ENCODE measurements around the gene CLCN5. TPM values are rescaled to one million over a fixed set of nuclear protein-coding genes. Genes with fewer than 3 reads are reported as not detected.

CLCN5 gene
- total RNA-seq, 2 experiments from 2014 or later, result 3.0 TPM

DNA sequence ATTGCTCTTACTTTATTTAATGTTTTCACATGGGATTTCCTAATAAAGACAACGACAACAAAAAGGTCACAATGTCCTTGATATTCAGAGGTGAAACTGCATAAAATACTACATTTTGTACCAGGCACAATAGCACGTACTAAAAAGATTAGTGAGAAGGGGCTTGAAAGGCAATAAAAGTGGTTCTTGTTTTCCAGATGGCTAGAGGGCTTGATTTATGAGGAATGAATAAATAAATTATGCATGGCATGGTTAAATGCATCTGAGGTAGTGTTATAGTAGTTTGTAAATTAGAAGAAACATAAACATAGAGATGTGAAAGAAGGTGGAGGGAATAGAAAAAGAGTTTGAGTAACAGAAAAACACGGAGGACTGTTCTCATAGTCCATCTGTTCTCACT is 123.4 kb downstream of the CLCN5 start:
- Mint-ChIP-seq H3K36me3 (ENCODE audit: low read depth) (no peaks in the 10 kb centered on the region), H3K9me3 (no peaks in the 10 kb centered on the region), H3K27me3 (no peaks in the 10 kb centered on the region), H3K27ac (no peak overlapping the region), H3K4me1 (no peaks in the 10 kb centered on the region), H3K4me3 (no peak overlapping the region)
- CTCF ChIA-PET, result no interaction called here
- POLR2A ChIA-PET, result no interaction called here
- DNase-seq, result no peak

DNA sequence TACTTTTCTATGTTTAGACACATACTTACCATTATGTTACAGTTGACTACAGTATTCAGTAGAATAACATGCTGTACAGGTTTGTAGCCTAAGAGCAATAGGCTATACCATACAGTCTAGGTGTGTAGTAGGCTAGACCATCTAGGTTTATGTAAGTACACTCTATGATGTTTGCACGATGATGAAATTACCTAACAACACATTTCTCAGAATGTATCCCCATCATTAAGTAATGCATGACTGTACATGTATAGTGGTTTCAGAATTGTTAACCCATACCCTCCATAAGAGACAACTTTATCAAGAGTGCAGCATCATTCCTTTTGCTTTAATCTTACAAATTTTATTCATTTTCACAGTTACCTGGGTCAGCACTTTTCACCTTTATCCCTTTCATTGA is 126.8 kb downstream of the CLCN5 start:
- H3K9me3 Mint-ChIP-seq, result no peaks in the 10 kb centered on the region
- H3K4me3 Mint-ChIP-seq, result no peak overlapping the region
- H3K36me3 Mint-ChIP-seq (ENCODE audit: low read depth), result no peaks in the 10 kb centered on the region
- H3K27ac Mint-ChIP-seq, result no peak overlapping the region
- no peaks in the 10 kb centered on the region for H3K4me1 Mint-ChIP-seq
- no peaks in the 10 kb centered on the region for H3K27me3 Mint-ChIP-seq
- CTCF ChIA-PET, result no interaction called here
- POLR2A ChIA-PET, result no interaction called here
- no peak for DNase-seq

DNA sequence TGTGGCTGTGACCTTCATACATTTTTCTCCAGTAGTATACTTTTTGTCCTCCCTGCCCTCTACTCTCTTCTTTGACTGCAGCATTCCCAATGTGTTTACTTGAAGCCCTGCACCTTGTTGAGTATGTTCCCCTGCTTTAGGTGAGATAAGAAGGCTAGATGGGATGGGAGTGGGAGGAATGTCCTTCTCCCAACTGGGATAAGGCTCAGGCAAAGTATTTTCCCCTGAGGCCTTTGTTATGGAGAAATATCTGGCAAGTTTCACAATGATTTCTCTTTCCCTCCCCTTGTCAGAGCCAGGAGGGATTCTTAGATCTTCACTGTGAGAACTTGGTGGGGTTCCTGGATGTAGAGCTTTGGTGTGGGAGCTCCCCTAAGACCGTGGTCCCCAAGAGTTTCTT is 131.8 kb downstream of the CLCN5 start:
- Mint-ChIP-seq H3K9me3 (no peaks in the 10 kb centered on the region), H3K4me1 (no peaks in the 10 kb centered on the region), H3K27me3 (no peaks in the 10 kb centered on the region), H3K27ac (no peak overlapping the region), H3K4me3 (no peak overlapping the region), H3K36me3 (ENCODE audit: low read depth) (no peaks in the 10 kb centered on the region)
- ChIA-PET CTCF (no interaction called here), POLR2A (no interaction called here)
- no peak for DNase-seq

DNA sequence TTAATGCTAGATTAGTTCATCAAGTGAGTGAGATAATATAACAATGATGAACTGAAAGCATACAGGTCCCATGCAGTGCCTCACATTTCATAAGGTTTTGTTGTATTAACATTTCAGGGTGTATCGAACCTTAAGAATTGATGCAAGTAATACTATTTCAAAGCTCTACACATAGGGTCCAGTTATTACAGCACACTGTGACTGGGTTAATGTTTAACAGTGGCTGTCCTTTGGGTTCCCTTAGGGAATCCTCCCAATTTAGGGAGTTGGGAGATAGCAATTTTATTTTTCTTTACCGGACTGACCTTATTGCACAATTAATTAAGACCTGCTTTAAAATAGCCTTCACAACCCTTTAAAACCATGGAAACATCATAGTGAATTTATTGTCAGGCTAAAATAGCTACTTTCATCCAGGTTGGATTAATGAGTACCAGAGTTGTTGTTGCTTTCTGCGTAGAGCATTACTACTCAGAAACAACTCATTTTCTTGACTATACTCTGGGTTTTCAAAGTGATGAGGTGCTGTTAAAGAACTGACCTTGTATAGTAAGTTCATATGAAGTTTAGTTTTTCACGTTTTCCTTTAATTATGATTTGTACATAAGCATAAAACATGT is 144.0 kb downstream of the CLCN5 start:
- no peaks in the 10 kb centered on the region for H3K36me3 Mint-ChIP-seq (ENCODE audit: low read depth)
- CTCF ChIA-PET, result no interaction called here
- H3K4me1 Mint-ChIP-seq, result no peaks in the 10 kb centered on the region
- H3K4me3 Mint-ChIP-seq, result no peak overlapping the region
- no peak for DNase-seq
- no peaks in the 10 kb centered on the region for H3K9me3 Mint-ChIP-seq
- POLR2A ChIA-PET, result no interaction called here
- no peak overlapping the region for H3K27ac Mint-ChIP-seq
- H3K27me3 Mint-ChIP-seq, result no peaks in the 10 kb centered on the region

DNA sequence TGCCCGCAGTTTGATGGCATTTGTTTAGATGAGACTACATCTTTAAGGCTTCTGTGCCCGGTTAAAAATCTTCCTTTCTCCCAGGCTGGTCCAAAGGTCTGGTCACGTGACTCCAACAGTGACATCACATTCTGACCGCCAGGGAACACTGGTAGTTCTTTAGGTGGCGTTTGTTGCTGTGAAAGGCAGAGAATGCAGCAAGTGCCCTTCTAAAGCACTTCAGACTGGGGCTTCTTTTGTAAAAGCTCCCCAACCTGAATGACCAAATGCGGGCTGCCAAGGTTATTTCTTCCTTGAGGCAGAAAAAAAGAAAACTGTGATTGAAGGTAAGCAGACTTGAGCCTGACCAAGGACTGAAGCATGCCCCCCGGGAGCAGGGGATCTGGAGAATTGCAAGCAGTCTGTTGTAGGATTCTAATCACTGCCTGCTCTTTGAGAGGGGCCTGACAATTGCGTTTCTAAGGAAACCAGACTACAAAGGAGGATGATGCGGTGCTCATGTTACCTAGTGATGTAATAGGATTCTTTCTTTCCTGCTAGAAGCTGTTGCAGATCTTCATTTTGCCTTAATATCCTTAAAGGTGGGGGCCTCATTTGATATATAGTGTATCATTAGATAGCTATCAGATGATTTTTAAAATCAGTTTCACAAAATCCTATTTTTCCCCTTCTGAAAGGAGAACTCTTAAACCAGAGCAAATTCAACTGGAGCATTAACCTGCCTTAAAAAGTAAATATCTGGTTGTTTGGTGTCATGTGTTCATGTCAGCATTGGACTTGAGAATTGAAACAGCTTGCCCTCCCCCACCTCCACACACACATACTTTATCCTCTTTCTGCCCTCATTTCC is 145.3 kb downstream of the CLCN5 start:
- no peaks in the 10 kb centered on the region for H3K27me3 Mint-ChIP-seq
- CTCF ChIA-PET, result no interaction called here
- no peak overlapping the region for H3K4me3 Mint-ChIP-seq
- no peaks in the 10 kb centered on the region for H3K4me1 Mint-ChIP-seq
- no peaks in the 10 kb centered on the region for H3K9me3 Mint-ChIP-seq
- H3K27ac Mint-ChIP-seq, result no peak overlapping the region
- POLR2A ChIA-PET, result no interaction called here
- H3K36me3 Mint-ChIP-seq (ENCODE audit: low read depth), result no peaks in the 10 kb centered on the region
- DNase-seq, result no peak

DNA sequence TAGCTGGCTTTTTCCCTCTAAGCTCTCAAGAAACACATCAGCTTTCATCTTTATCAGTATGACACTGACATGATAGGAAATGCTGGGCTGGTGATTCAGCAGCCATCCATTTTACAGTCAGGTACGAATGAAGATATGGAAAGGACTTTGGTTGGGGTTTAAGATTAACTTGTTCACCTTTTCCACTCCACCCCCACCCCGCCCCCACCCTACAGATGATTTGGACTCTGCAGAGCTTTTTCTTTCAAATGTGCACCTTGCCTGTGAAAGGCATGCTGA is 145.8 kb downstream of the CLCN5 start:
- CTCF ChIA-PET, result no interaction called here
- Mint-ChIP-seq H3K4me3 (no peak overlapping the region), H3K27me3 (no peaks in the 10 kb centered on the region), H3K27ac (no peak overlapping the region), H3K36me3 (ENCODE audit: low read depth) (no peaks in the 10 kb centered on the region), H3K9me3 (no peaks in the 10 kb centered on the region), H3K4me1 (no peaks in the 10 kb centered on the region)
- DNase-seq, result no peak
- POLR2A ChIA-PET, result no interaction called here

DNA sequence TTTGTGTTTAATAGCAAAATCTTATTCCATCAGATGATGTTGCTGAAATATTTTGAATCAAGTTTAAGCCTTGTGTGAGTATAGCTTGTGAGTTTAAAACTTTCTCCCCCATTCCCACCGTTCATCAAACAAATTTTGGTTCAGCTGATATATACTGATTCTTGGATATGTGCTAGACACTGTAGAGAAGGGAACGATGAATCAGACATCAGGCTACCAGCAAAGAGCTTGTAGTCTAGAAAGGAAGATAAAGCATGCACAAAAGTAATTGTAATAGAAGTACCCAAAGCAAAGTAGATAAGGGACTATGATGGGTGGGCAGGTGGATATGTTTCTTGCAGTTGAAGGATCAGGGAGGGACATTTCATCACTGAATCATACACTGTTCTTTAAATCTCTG is 146.5 kb downstream of the CLCN5 start:
- Mint-ChIP-seq H3K27ac (no peak overlapping the region), H3K9me3 (no peaks in the 10 kb centered on the region), H3K4me3 (no peak overlapping the region), H3K36me3 (ENCODE audit: low read depth) (no peaks in the 10 kb centered on the region), H3K4me1 (no peaks in the 10 kb centered on the region), H3K27me3 (no peaks in the 10 kb centered on the region)
- ChIA-PET POLR2A (no interaction called here), CTCF (no interaction called here)
- no peak for DNase-seq

DNA sequence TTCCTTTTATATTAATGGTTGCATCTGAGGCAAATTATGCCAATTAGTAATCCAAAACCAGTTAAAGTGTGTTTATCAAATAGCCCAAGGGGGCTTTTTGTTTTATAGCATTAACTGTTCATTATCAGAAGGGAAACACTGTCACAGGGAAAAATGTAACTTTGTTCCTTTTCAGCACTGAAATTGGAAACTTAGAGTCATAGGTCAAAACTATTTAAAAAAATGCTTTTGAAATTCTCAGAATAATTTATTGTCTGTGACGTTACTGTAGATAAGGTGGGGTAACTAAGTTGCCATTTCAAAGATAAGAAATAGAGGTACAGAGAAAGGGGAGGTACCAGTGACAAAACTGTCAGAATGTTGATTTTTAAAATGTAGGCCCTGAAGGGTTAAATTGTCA is 149.1 kb downstream of the CLCN5 start:
- Mint-ChIP-seq H3K36me3 (ENCODE audit: low read depth) (no peaks in the 10 kb centered on the region), H3K4me1 (no peaks in the 10 kb centered on the region)

DNA sequence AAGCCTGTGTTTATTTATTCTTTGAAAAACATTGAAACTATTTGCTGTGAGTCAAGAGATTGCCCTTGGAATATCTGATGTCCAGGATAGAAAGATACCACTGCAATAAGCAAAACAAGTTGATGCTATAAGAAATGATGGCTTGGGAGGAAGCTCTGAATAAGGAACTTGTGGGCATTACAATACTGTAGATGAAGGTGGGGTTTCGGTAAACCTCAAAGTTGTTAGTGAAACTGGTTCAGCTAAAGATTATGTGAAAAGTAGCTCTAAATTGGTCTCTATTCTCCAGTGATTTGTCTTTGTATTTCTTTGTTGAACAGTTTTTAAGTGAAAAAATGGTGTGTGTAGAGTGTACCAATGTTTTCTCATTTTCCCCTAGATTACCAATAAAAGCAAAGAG is 149.7 kb downstream of the CLCN5 start:
- Mint-ChIP-seq H3K27ac (no peak overlapping the region), H3K4me3 (no peak overlapping the region), H3K27me3 (no peaks in the 10 kb centered on the region), H3K9me3 (no peaks in the 10 kb centered on the region), H3K4me1 (no peaks in the 10 kb centered on the region), H3K36me3 (ENCODE audit: low read depth) (no peaks in the 10 kb centered on the region)
- ChIA-PET CTCF (no interaction called here), POLR2A (no interaction called here)
- DNase-seq, result no peak

More for the DNA sequence above, 149.1 kb downstream of the CLCN5 start:
- CTCF ChIA-PET, result no interaction called here
- H3K4me3 Mint-ChIP-seq, result no peak overlapping the region
- H3K27ac Mint-ChIP-seq, result no peak overlapping the region
- no peak for DNase-seq
- POLR2A ChIA-PET, result no interaction called here
- no peaks in the 10 kb centered on the region for H3K9me3 Mint-ChIP-seq
- no peaks in the 10 kb centered on the region for H3K27me3 Mint-ChIP-seq

DNA sequence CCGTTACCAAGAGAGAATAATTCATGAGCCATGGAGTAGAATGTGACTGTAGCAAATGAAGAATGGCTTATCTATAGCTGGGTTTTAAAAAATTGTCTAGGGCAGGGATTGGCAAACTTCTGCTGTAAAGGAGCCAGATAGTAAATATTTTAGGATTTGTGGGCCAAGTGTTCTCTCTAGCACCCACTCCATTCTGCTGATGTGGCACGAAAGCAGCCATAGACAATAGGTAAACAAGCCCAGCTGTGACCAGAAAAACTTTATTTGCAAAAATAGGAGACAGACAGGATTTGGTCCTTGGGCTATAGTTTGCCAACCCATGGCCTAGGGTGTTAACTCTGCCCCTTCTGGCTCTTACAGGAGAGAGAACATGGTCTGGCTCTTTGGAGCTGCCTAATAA is 151.2 kb downstream of the CLCN5 start:
- Mint-ChIP-seq H3K4me3 (no peak overlapping the region), H3K27me3 (no peaks in the 10 kb centered on the region), H3K27ac (no peak overlapping the region), H3K36me3 (ENCODE audit: low read depth) (no peaks in the 10 kb centered on the region), H3K9me3 (no peaks in the 10 kb centered on the region), H3K4me1 (no peaks in the 10 kb centered on the region)
- ChIA-PET POLR2A (no interaction called here), CTCF (no interaction called here)
- no peak for DNase-seq

DNA sequence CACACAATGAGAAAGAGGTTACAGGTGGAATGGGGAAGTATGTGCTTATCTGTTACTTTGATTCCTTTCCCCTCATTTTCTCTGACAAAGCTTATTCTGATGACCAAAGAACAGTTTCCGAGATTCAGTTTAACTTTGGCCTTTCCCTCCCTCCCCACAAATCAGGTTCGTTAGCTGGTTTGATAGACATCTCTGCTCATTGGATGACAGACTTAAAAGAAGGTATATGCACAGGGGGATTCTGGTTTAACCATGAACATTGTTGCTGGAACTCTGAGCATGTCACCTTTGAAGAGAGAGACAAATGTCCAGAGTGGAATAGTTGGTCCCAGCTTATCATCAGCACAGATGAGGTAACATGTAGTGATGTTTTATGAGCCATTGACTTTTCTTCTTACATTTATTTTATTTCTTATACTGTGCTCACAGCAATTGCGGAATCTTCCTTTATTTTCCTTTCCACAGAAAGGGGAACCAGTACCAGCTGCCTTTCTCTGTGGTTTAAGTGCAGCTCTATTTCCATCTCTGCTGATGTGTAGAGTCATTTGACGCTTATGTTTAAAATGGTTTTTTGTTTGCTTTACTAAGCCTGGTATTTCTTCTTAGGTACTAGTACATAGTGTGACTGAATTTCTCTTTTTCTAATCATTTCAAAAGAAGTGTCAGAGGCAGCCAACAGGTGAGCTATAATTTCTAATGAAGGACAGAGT is 153.4 kb downstream of the CLCN5 start:
- Mint-ChIP-seq H3K9me3 (no peaks in the 10 kb centered on the region), H3K4me3 (no peak overlapping the region), H3K4me1 (no peaks in the 10 kb centered on the region), H3K27ac (no peak overlapping the region), H3K36me3 (ENCODE audit: low read depth) (no peaks in the 10 kb centered on the region), H3K27me3 (no peaks in the 10 kb centered on the region)
- POLR2A ChIA-PET, result no interaction called here
- CTCF ChIA-PET, result no interaction called here
- DNase-seq, result no peak

DNA sequence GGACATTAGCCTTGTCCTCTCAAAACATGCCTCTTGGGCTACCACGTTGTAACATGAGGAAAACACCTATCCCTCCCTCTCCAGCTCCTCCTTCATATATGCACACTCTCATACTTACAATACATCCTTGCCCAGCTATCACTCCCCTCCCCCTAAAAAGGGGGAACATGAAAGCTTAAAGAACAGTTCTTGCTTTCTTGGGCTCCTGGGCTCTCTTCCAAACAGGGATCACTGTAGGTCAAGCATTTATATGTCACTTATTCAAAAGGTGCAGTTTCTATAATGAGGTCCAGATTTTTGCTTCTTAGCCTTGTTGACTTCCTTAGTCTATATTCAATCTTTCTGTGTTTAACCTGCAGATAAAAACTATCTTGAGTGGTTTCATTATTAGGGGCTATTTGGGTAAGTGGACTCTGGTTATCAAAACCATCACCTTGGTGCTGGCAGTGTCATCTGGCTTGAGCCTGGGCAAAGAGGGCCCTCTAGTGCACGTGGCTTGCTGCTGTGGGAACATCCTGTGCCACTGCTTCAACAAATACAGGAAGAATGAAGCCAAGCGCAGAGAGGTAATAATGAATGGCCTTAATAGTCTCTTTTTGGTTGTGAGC is 159.0 kb downstream of the CLCN5 start:
- Mint-ChIP-seq H3K4me1 (no peaks in the 10 kb centered on the region), H3K27me3 (no peaks in the 10 kb centered on the region), H3K4me3 (no peak overlapping the region), H3K9me3 (no peaks in the 10 kb centered on the region), H3K36me3 (ENCODE audit: low read depth) (no peaks in the 10 kb centered on the region), H3K27ac (no peak overlapping the region)
- ChIA-PET CTCF (no interaction called here), POLR2A (no interaction called here)
- DNase-seq, result no peak

DNA sequence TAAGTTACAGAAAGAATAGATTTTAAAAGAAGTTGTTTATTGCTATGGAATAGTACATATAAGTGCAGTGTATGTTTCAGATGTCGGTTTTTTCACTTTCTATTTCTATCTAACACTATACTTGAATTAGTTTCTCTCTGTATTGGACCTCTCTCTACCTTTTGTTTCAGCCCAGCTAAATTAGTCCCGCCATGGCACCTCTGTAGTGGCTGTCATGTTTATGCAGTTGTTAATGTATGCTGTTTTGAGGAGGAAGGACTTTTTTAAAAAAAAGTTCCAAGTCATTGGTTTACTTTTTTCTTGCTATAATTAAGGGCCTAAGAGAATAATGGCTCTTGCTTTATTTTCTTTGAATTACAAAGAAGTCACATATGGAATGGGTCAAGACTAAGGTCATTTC is 160.3 kb downstream of the CLCN5 start:
- no peak for DNase-seq
- Mint-ChIP-seq H3K4me1 (no peaks in the 10 kb centered on the region), H3K36me3 (ENCODE audit: low read depth) (no peaks in the 10 kb centered on the region), H3K27ac (peak overlapping the region; percentile 16), H3K4me3 (no peak overlapping the region), H3K9me3 (no peaks in the 10 kb centered on the region), H3K27me3 (no peaks in the 10 kb centered on the region)
- POLR2A ChIA-PET, result no interaction called here
- CTCF ChIA-PET, result no interaction called here

DNA sequence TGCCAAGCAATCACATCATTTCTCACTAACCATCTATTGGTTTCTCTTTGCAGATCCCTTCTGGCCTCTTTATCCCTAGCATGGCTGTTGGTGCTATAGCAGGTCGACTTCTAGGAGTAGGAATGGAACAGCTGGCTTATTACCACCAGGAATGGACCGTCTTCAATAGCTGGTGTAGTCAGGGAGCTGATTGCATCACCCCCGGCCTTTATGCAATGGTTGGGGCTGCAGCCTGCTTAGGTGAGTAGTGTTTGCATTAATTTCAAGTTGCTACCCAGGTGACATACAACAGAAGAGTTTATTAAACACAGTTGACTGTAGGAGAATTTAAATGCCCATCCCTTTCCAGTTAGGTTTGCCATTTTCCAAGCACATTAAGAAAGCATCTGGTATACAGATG is 166.2 kb downstream of the CLCN5 start:
- no peaks in the 10 kb centered on the region for H3K27me3 Mint-ChIP-seq
- no peak overlapping the region for H3K27ac Mint-ChIP-seq
- no peak overlapping the region for H3K4me3 Mint-ChIP-seq
- H3K9me3 Mint-ChIP-seq, result no peaks in the 10 kb centered on the region
- POLR2A ChIA-PET, result no interaction called here
- DNase-seq, result no peak
- no peaks in the 10 kb centered on the region for H3K36me3 Mint-ChIP-seq (ENCODE audit: low read depth)
- H3K4me1 Mint-ChIP-seq, result no peaks in the 10 kb centered on the region
- CTCF ChIA-PET, result no interaction called here
